Glutamatergic neuron (in vitro differentiated cells): Measurements from ENCODE around the gene SFMBT2. TPM values are rescaled to one million over a fixed set of nuclear protein-coding genes. Genes with fewer than 3 reads are reported as not detected.

Experiments
- DNase-seq: peaks from one replicate; pipeline ENCODE4 v3.0.0; 2022
- H3K27ac Mint-ChIP-seq: one replicate; pipeline ENCODE4 v1.8.0; 2020; ENCODE audit warnings: mild to moderate bottlenecking, mixed read lengths, inconsistent platforms; ENCODE audit not compliant: unreplicated experiment
- H3K27me3 Mint-ChIP-seq: one replicate; pipeline ENCODE4 v1.8.0; 2020; ENCODE audit warnings: mild to moderate bottlenecking, moderate library complexity, mixed read lengths, inconsistent platforms; ENCODE audit not compliant: unreplicated experiment
- H3K36me3 Mint-ChIP-seq: one replicate; pipeline ENCODE4 v1.8.0; 2020; ENCODE audit warnings: mild to moderate bottlenecking, mixed read lengths, inconsistent platforms; ENCODE audit not compliant: unreplicated experiment
- H3K4me1 Mint-ChIP-seq: one replicate; pipeline ENCODE4 v1.8.0; 2020; ENCODE audit warnings: mild to moderate bottlenecking, low read depth, mixed read lengths, inconsistent platforms; ENCODE audit not compliant: unreplicated experiment
- H3K4me3 Mint-ChIP-seq: one replicate; pipeline ENCODE4 v1.8.0; 2020; ENCODE audit warnings: mild to moderate bottlenecking, mixed read lengths, inconsistent platforms; ENCODE audit not compliant: unreplicated experiment
- H3K9me3 Mint-ChIP-seq: one replicate; pipeline ENCODE4 v1.8.0; 2020; ENCODE audit warnings: mild to moderate bottlenecking, moderate library complexity, mixed read lengths, inconsistent platforms; ENCODE audit not compliant: unreplicated experiment
- CTCF ChIP-seq: fragments of 200-600 bp; sonication (generic); IDR thresholded peaks from one replicate; pipeline ENCODE4 v1.5.0; 2021; ENCODE audit not compliant: partially characterized antibody, unreplicated experiment
- total RNA-seq: library from RNA; stranded (reverse); fragmentation: NEBNext Ultra II Directional; extraction: Animal tissue kit (Norgen Biotek cat#: 25700); gene quantifications from one replicate; pipeline ENCODE4 v1.2.1, GENCODE V29; 2021; ENCODE audit not compliant: unreplicated experiment

The SFMBT2 gene
- total RNA-seq, 1 donor from 2014 or later: 9.1 TPM

DNA sequence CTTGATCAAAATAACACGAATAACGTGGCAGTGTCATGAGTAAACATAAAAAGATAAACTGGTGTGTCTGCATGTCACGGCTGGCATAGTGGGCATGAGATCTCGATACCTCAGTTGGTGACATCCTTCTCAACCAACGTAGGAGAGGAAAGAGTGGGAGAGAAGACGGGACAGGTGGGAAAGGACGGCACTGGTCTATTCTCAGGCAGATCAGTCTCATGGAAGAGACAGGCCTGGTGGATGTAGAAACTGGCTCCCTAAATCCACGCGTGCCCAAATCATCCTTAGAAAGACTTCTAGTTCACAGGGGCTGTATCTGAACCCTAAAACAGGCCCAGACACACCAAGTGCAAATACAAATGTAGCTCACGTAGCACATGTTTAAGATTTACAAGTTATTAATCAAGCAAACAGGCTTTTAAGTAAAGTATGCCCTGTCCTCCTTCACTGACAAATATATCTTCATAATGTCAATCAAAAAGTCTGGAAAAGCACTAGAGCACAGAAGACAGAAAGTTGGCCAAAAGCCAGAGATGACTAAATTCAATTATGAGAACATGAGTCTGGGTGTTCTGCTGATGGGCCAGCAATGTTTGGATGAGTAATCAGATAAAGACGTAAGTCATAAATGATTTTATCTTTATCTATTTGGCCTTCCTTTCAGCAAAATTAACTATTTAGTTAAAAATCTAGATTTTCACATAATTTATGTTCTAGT, 56.3 kb downstream of the SFMBT2 start:
- Mint-ChIP-seq H3K4me1 (peaks cover 2% of the 10 kb centered on the region), H3K4me3 (no peak overlapping the region), H3K9me3 (no peaks in the 10 kb centered on the region), H3K27me3 (peaks cover 6% of the 10 kb centered on the region), H3K27ac (no peak overlapping the region), H3K36me3 (peaks cover 16% of the 10 kb centered on the region)
- no peak for TF ChIP-seq CTCF
- no peak for DNase-seq

DNA sequence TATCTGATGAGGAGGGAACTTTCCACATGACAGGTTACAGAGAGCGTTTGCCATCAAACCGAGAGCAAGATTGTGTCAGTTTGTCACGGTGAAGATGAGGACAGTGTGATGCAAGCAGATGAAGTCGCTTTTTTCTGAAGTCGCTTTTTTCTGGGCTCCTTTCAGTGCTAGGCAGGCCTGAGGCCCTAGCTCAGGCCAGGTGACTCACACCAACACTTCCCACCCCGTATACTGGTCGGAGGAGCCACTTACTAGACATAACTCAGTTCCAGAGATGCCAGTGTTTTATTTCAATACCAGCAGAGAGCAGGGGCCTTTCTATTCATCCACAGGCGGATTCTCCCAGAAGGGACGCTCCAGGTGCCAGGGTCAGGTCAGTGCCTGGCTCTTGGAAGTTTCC, 58.9 kb downstream of the SFMBT2 start:
- Mint-ChIP-seq H3K9me3 (peaks cover 2% of the 10 kb centered on the region), H3K36me3 (peaks cover 11% of the 10 kb centered on the region), H3K4me1 (peaks cover 2% of the 10 kb centered on the region), H3K4me3 (no peak overlapping the region), H3K27ac (no peak overlapping the region), H3K27me3 (no peaks in the 10 kb centered on the region)
- TF ChIP-seq CTCF: no peak
- no peak for DNase-seq

DNA sequence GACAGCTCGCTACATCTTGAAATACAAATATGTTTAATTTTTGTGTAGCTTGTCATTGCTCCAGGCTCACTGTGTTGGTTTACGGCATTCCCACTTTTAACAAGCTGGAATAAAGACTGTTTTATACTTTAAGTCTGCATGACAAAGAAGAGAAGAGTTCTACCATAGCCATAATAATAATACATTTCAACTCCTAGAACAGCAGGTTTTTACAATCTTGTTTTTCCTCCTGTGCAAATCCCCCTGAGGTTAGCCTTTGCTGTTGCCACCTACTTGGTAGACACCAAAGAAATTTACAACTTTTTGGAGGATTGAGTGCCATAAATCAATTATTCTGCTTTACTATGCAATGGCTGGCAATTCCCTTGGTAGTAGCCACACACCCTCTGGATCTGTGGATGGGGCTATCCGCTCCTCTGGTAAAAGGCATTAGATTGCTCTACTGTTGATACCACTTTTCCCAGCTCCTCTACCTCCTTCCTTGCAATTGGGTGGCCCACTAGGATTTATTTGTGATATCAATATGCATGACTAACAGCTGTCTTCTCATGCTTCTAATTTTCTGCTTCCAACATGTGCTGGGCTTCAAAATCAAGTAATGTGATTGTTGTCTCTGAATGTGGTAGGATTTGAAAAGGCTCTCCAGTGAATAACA, 60.2 kb downstream of the SFMBT2 start:
- H3K4me3 Mint-ChIP-seq: no peak overlapping the region
- peaks cover 2% of the 10 kb centered on the region for H3K9me3 Mint-ChIP-seq
- no peak overlapping the region for H3K27ac Mint-ChIP-seq
- no peak for DNase-seq
- no peak for TF ChIP-seq CTCF
- H3K27me3 Mint-ChIP-seq: peaks cover under 1% of the 10 kb centered on the region
- H3K4me1 Mint-ChIP-seq: peaks cover 2% of the 10 kb centered on the region
- H3K36me3 Mint-ChIP-seq: peaks cover 11% of the 10 kb centered on the region

DNA sequence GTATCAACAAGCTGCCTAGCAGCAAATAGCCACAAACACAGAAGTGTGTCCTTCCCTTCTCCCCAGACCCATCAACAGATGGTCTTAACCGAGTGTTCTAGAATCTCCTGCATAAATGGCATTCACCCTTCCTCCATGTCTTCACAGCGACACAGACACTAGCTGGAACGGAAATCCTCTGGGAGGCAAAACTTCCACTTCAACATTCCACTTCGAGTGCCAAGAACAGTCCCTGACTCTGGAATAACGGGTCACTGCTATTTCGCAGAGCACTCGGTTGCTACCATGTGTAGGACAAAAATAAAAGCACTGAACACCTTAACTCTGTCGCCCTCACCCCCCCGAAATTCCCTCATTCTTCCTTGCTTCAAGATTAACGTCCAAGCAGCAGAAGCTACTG, 65.1 kb downstream of the SFMBT2 start:
- H3K36me3 Mint-ChIP-seq: peaks cover 11% of the 10 kb centered on the region
- no peak for TF ChIP-seq CTCF
- DNase-seq: no peak
- peaks cover 3% of the 10 kb centered on the region for H3K4me1 Mint-ChIP-seq
- H3K4me3 Mint-ChIP-seq: no peak overlapping the region
- H3K9me3 Mint-ChIP-seq: peaks cover 3% of the 10 kb centered on the region
- peaks cover 3% of the 10 kb centered on the region for H3K27me3 Mint-ChIP-seq
- no peak overlapping the region for H3K27ac Mint-ChIP-seq

DNA sequence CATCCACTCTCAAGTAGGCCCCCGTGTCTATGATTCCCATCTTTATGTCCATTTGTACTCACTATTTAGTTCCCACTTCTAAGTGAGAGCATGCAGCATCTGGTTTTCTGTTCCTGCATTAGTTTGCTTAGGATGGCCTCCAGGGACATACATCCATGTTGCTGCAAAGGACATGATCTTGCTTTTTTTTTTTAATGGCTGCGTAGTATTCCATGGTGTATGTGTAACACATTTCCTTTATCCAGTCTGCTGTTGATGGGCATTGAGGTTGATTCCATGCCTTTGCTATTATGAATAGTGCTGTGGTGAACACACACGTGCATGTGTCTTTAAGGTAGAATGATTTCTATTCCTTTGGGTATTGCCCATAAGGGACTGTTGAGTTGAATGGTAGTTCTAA, 67.8 kb downstream of the SFMBT2 start:
- H3K27me3 Mint-ChIP-seq: peaks cover 3% of the 10 kb centered on the region
- H3K27ac Mint-ChIP-seq: no peak overlapping the region
- peaks cover 6% of the 10 kb centered on the region for H3K4me1 Mint-ChIP-seq
- peaks cover 2% of the 10 kb centered on the region for H3K9me3 Mint-ChIP-seq
- TF ChIP-seq CTCF: no peak
- H3K4me3 Mint-ChIP-seq: no peak overlapping the region
- no peak for DNase-seq
- H3K36me3 Mint-ChIP-seq: peaks cover 3% of the 10 kb centered on the region
